ENCODE data around the gene CCDC171. TPM values are rescaled to one million over a fixed set of nuclear protein-coding genes. Genes with fewer than 3 reads are reported as not detected.

CCDC171 gene
- total RNA-seq, 1 experiment from 2014 or later: 2.4 TPM

DNA sequence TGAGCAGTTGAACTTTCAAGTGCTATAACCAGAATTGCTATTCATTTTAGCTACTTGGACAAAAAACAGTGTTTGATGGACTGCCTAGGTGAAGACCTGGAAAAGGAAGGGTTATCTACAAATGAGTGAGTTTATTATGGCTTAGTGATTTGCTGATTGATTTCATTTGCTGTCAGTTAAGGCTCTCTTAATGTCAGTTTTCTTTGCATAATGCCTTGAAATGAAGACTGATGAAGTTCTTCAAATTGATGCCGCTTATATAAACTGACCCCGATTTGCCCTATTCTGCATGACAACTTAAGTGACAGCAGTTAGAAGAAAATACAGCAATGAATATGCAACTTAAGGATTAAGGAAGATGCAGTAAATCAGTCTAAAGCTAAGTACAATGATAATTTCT, 332.6 kb downstream of the CCDC171 start:
- Histone ChIP-seq H4K8ac (replicated peaks; ENCODE audit: insufficient read length, low read depth, low read length) (no peak overlapping the region), H3K4me1 (ENCODE audit: insufficient read depth, low read length) (no peaks in the 10 kb centered on the region), H4K91ac (ENCODE audit: insufficient read length, low read depth, low read length) (no peak overlapping the region), H3T11ph (ENCODE audit: low read length) (no peak overlapping the region), H3K56ac (ENCODE audit: insufficient read length, low read depth, low read length) (no peak overlapping the region), H3K9ac (ENCODE audit: extremely low read depth, insufficient read length, low read length) (no peak overlapping the region), H2BK12ac (ENCODE audit: insufficient read length, low read depth, low read length) (no peak overlapping the region), H3K27me3 (ENCODE audit: insufficient read depth, low read length) (no peaks in the 10 kb centered on the region), H2BK15ac (ENCODE audit: low read depth, low read length) (no peak overlapping the region), H4K5ac (ENCODE audit: insufficient read length, low read depth, low read length) (no peak overlapping the region), H3K14ac (ENCODE audit: insufficient read depth, low read length) (no peak overlapping the region), H3K23me2 (ENCODE audit: insufficient read length, low read depth, low read length, poor library complexity, severe bottlenecking) (no peaks in the 10 kb centered on the region), H3K4ac (ENCODE audit: low read depth, low read length) (no peak overlapping the region), H2BK5ac (ENCODE audit: insufficient read length, low read length) (no peak overlapping the region), H3K79me2 (ENCODE audit: insufficient read depth, low read length) (no peaks in the 10 kb centered on the region), H3K27ac (ENCODE audit: insufficient read length, low read depth, low read length) (no peak overlapping the region), H3K79me1 (ENCODE audit: insufficient read depth, low read depth, low read length, poor library complexity, severe bottlenecking) (no peaks in the 10 kb centered on the region), H2AFZ (ENCODE audit: low read length) (no peak overlapping the region), H3K23ac (ENCODE audit: insufficient read length, low read depth, low read length) (no peak overlapping the region), H3K18ac (ENCODE audit: insufficient read length, low read depth, low read length) (no peak overlapping the region), H2BK120ac (ENCODE audit: low read depth, low read length, poor library complexity, severe bottlenecking) (no peak overlapping the region), H3K9me3 (ENCODE audit: control insufficient read depth, low read depth, low read length) (no peaks in the 10 kb centered on the region), H2AK5ac (ENCODE audit: insufficient read length, low read length) (no peak overlapping the region), H4K20me1 (ENCODE audit: control insufficient read depth, insufficient read depth, insufficient read length) (no peaks in the 10 kb centered on the region), H2BK20ac (ENCODE audit: low read depth, low read length, poor library complexity, severe bottlenecking) (no peak overlapping the region), H3K4me2 (ENCODE audit: insufficient read depth, insufficient read length, low read length) (no peak overlapping the region)
- Mint-ChIP-seq H3K9me3 (no peaks in the 10 kb centered on the region; a peak in 1 of 5 replicates), H3K27ac (no peak overlapping the region), H3K4me3 (no peak overlapping the region), H3K27me3 (ENCODE audit: low read depth) (no peaks in the 10 kb centered on the region), H3K36me3 (ENCODE audit: insufficient read depth in 1 of 3, low read depth in 3 of 3) (no peaks in the 10 kb centered on the region), H3K4me1 (peaks cover 5 to 8% of the 10 kb centered on the region in 2 experiments; a peak in 3 of 4 replicates)
- TF ChIP-seq, protein P1, sequence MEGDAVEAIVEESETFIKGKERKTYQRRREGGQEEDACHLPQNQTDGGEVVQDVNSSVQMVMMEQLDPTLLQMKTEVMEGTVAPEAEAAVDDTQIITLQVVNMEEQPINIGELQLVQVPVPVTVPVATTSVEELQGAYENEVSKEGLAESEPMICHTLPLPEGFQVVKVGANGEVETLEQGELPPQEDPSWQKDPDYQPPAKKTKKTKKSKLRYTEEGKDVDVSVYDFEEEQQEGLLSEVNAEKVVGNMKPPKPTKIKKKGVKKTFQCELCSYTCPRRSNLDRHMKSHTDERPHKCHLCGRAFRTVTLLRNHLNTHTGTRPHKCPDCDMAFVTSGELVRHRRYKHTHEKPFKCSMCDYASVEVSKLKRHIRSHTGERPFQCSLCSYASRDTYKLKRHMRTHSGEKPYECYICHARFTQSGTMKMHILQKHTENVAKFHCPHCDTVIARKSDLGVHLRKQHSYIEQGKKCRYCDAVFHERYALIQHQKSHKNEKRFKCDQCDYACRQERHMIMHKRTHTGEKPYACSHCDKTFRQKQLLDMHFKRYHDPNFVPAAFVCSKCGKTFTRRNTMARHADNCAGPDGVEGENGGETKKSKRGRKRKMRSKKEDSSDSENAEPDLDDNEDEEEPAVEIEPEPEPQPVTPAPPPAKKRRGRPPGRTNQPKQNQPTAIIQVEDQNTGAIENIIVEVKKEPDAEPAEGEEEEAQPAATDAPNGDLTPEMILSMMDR (conservative IDR thresholded peaks at IDR 0.05): no peak
- WGBS (ENCODE audit: extremely low coverage, insufficient read length, low lambda C conversion rate): no CpG with 5 or more reads among the region's 2 CpGs
- no peak for DNase-seq

Data from H9 (cell line).